Left ventricle myocardium inferior (tissue), 1 donor: ENCODE results near the gene BIVM. TPM values are rescaled to one million over a fixed set of nuclear protein-coding genes. Genes with fewer than 3 reads are reported as not detected.

Experiments used
- DNase-seq: peaks from one replicate; pipeline ENCODE4 v3.0.0-alpha.2; 2020
- H3K27ac ChIP-seq: fragments of 200-600 bp; replicated peaks from 2 replicates; pipeline ENCODE4 v1.8.0; 2021
- H3K27me3 ChIP-seq: fragments of 200-600 bp; 2 replicates; pipeline ENCODE4 v1.8.0; 2021; ENCODE audit warnings: low read depth
- H3K36me3 ChIP-seq: fragments of 200-600 bp; 2 replicates; pipeline ENCODE4 v1.8.0; 2021
- H3K4me1 ChIP-seq: fragments of 200-600 bp; 2 replicates; pipeline ENCODE4 v1.8.0; 2021
- H3K4me3 ChIP-seq: fragments of 200-600 bp; 2 replicates; pipeline ENCODE4 v1.8.0; 2021; ENCODE audit warnings: mild to moderate bottlenecking, moderate library complexity
- H3K9me3 ChIP-seq: fragments of 200-600 bp; replicated peaks from 2 replicates; pipeline ENCODE4 v1.8.0; 2021
- intact Hi-C: fragments of 100-400 bp; cut with micrococcal nuclease; formaldehyde crosslinking; loops from one replicate; pipeline ENCODE4 v1.11.0; 2022
- total RNA-seq: library from RNA; stranded (reverse); fragmentation: NEBNext Ultra II Directional; extraction: Animal tissue kit (Norgen Biotek cat#: 25700); gene quantifications from one replicate; pipeline ENCODE4 v1.2.1, GENCODE V29; 2021
- TF ChIP-seq, protein P1 (sequence below): fragments of 200-600 bp; IDR thresholded peaks from 2 replicates; pipeline ENCODE4 v1.8.0; 2021; ENCODE audit warnings: antibody characterized with exemption, mild to moderate bottlenecking, borderline replicate concordance
- donor health status: DM: no; HTN: yes; CAD: no; lungs with severe emphysema.

The BIVM gene
- total RNA-seq, 1 donor from 2014 or later: 37.5 TPM

DNA sequence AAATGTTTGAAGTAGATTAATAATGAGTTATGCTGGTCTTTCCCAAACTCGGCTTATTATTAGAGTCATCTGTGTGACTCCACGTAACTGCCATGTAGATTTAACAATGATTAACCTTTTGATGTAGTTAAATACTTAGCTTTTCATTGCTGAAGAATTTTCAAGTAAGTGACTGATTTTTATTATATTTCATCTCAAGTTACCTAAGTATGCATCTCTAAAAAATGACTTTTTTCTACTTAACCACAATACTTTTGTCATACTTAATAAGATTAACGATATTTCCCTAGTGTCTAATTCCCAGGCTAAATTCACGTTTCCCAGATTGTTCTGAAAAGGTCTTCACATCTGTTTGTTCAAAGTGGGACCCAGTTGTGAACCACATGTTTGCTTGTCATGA lies 17.8 kb downstream of the BIVM start:
- DNase-seq: no peak
- Histone ChIP-seq H3K27ac (no peak overlapping the region), H3K4me3 (no peak overlapping the region), H3K4me1 (peaks cover 36% of the 10 kb centered on the region), H3K36me3 (peaks cover 67% of the 10 kb centered on the region), H3K27me3 (no peaks in the 10 kb centered on the region), H3K9me3 (peaks cover 2% of the 10 kb centered on the region)
- TF ChIP-seq, protein P1, sequence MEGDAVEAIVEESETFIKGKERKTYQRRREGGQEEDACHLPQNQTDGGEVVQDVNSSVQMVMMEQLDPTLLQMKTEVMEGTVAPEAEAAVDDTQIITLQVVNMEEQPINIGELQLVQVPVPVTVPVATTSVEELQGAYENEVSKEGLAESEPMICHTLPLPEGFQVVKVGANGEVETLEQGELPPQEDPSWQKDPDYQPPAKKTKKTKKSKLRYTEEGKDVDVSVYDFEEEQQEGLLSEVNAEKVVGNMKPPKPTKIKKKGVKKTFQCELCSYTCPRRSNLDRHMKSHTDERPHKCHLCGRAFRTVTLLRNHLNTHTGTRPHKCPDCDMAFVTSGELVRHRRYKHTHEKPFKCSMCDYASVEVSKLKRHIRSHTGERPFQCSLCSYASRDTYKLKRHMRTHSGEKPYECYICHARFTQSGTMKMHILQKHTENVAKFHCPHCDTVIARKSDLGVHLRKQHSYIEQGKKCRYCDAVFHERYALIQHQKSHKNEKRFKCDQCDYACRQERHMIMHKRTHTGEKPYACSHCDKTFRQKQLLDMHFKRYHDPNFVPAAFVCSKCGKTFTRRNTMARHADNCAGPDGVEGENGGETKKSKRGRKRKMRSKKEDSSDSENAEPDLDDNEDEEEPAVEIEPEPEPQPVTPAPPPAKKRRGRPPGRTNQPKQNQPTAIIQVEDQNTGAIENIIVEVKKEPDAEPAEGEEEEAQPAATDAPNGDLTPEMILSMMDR: no peak
- intact Hi-C loops: no loop called here

DNA sequence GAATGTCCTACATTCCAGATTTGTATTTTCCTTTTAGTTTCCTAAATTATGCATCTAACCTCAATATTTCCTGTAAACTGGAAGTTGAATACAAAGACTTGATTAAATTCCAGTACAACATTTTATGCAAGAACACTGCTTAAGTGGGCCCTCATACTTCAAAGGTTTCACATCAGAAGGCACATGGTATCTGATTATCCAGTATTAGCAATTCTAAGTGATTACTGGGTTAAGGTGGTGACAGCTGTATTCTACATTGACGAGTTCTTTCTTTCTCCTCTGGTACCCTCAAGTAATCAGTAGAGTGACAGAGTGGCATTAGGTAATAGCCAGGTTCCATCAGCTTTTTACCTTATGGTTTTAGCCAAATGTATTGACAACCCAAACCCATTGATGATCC lies 18.3 kb downstream of the BIVM start:
- Histone ChIP-seq H3K36me3 (peaks cover 67% of the 10 kb centered on the region), H3K4me3 (no peak overlapping the region), H3K27ac (no peak overlapping the region), H3K9me3 (no peaks in the 10 kb centered on the region), H3K4me1 (peaks cover 34% of the 10 kb centered on the region), H3K27me3 (no peaks in the 10 kb centered on the region)
- TF ChIP-seq, protein P1: no peak
- intact Hi-C loops: no loop called here
- DNase-seq: no peak

DNA sequence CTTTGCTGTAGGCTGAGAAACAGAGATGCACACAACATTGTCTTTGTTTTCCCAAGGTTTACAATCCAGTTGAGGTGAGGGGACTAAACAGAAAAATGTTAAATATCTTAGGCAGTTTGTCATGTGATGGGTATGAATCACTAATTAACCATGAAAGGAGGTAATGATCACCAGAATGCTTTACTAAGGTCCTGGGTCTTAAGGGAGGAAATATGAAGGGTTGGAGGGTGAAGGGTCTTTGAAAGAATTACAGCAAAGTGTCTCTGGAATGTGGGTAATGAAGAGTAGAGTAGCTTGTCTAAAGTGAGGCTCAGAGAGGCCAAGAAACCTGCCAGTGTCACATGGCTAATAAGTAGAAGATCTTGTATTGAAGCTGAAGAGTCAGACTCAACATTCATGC lies 19.0 kb downstream of the BIVM start:
- TF ChIP-seq, protein P1: no peak
- Histone ChIP-seq H3K9me3 (no peaks in the 10 kb centered on the region), H3K36me3 (peaks cover 72% of the 10 kb centered on the region), H3K4me3 (no peak overlapping the region), H3K4me1 (peaks cover 27% of the 10 kb centered on the region), H3K27ac (no peak overlapping the region), H3K27me3 (no peaks in the 10 kb centered on the region)
- intact Hi-C loops: no loop called here
- DNase-seq: no peak

DNA sequence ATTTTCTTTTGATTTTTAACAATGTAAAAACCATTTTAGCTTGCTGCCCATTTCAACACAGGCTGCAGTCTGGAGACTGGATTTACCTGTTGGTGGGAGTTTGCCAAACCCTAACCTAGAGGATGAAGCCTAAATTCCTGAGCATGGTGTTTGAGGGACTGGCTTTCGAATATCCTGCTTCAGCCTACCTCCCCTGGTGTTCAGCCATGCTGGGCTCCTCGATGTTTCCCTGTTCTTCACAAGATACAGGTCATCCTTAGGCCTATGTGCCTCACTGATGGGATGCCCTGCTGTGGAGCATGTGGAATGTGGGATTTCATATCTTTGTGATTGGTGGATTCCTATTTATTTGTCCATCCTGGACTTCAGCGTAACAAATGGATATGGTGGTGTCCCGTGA lies 26.5 kb downstream of the BIVM start:
- no peaks in the 10 kb centered on the region for H3K27me3 ChIP-seq
- peaks cover 4% of the 10 kb centered on the region for H3K9me3 ChIP-seq
- intact Hi-C loops: no loop called here
- no peak overlapping the region for H3K27ac ChIP-seq
- TF ChIP-seq, protein P1: no peak
- DNase-seq: no peak
- H3K4me3 ChIP-seq: no peak overlapping the region
- peaks cover 76% of the 10 kb centered on the region for H3K36me3 ChIP-seq
- H3K4me1 ChIP-seq: no peaks in the 10 kb centered on the region

DNA sequence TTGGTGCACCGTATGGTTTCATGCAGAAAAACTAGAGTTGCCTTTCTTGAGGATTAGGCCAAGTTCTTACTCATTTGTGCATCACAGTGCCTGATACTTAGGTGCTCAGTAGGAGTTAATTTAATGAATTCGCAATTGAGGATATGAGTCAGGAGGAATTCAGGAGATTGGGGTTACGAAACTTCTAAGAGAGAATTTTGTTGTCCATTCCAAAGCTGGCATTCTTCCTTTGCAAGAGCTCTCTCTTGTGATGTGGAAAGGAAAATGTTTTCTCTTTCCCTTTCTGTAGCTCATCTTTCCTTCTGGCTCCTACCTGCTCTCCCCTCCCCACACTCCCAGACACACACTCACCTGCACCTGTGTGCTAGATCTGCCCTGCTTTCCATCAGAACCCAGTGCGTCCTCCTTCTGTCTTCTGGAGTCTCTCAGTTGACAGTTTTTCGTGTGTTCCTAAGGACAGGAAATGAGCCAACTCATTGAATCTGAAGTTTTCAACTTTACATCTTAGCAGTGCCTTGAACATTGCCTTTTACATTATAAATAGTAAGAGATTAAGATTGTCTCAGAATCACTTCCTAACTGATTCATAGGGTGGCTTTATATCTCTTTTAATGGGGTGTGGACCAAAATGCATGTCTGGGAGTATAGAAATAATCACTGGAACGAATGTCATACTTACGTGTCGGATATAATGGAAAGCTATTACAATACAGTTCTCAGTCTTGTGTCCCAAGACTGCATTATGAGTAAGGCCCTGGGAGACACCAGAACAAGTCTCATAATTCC lies 27.2 kb downstream of the BIVM start:
- peaks cover 4% of the 10 kb centered on the region for H3K9me3 ChIP-seq
- DNase-seq: no peak
- H3K4me1 ChIP-seq: peaks cover 6% of the 10 kb centered on the region
- TF ChIP-seq, protein P1: no peak
- no peak overlapping the region for H3K4me3 ChIP-seq
- intact Hi-C loops: no loop called here
- H3K27ac ChIP-seq: no peak overlapping the region
- H3K27me3 ChIP-seq: no peaks in the 10 kb centered on the region
- H3K36me3 ChIP-seq: peaks cover 69% of the 10 kb centered on the region
